ENCODE measurements around the gene SARDH. TPM values are rescaled to one million over a fixed set of nuclear protein-coding genes. Genes with fewer than 3 reads are reported as not detected.

SARDH gene
- total RNA-seq (10 to 100 TPM in 4 of 5 donors, 1 to 10 TPM in 1; 8.8 to 34.4 (median 23.8) TPM), total RNA-seq (4.4 to 42.4 (median 14.2) reads per million in 29 experiments)
- 9.3 TPM for total RNA-seq (2013)

GRCh38 chr9:133737774-133738639 is at the start of gene SARDH:
SARDH (minus strand) TSS chr9:133738352; CDS start chr9:133734173, 4,179 bp downstream.
- no peak within 1 kb of the TSS for H3K27ac ChIP-seq (ENCODE audit: low read length)
- peak within 1 kb of the TSS; percentile 2 to 44 for H3K4me3 ChIP-seq (ENCODE audit: control insufficient read depth in 1 of 2, extremely low read depth in 1 of 2, low read length in 1 of 2)
- Mint-ChIP-seq H3K36me3 (no peaks in the 10 kb centered on the region), H3K4me1 (peaks cover 0 to 11% (median 9%) of the 10 kb centered on the region in 3 donors), H3K27ac (peak within 1 kb of the TSS in 1 of 2 donors; percentile 36), H3K4me3 (peak within 1 kb of the TSS; percentile 28 to 61 (median 49)), H3K9me3 (no peaks in the 10 kb centered on the region), H3K27me3 (peaks cover 0 to 2% of the 10 kb centered on the region in 2 donors)
- DNase-seq (peak in 20 of 35 experiments; percentile 13 to 55 (median 24)), ATAC-seq (replicated peaks in 1 of 4) (peak; percentile 53 to 78 (median 66))
- H3K4me1 ChIP-seq (ENCODE audit: control insufficient read depth in 1 of 2, extremely low read depth in 1 of 2, insufficient read depth in 2 of 2, low read length in 2 of 2): peaks cover 0 to 23% of the 10 kb centered on the region in 2 experiments
- POLR2A ChIA-PET: no interaction called here
- CTCF ChIA-PET: no interaction called here
- H3K27me3 ChIP-seq (replicated peaks in 1 of 2; ENCODE audit: control insufficient read depth in 2 of 2, extremely low read depth in 1 of 2, insufficient read depth in 2 of 2, low read length in 1 of 2): peaks cover 0 to 12% of the 10 kb centered on the region in 2 experiments
- WGBS (ENCODE audit: insufficient coverage): 4% methylated on average over 13 of the region's 25 CpGs
- no peaks in the 10 kb centered on the region for H3K9me3 ChIP-seq
- H3K36me3 ChIP-seq (ENCODE audit: control insufficient read depth in 2 of 2, extremely low read depth in 1 of 2, insufficient read depth in 1 of 2, low read length in 1 of 2): no peaks in the 10 kb centered on the region

- no peaks in the 10 kb centered on the region for H3K9me3 ChIP-seq
- H3K9me3 Mint-ChIP-seq: no peaks in the 10 kb centered on the region
- H3K27me3 ChIP-seq (replicated peaks in 1 of 2; ENCODE audit: control insufficient read depth in 2 of 2, extremely low read depth in 1 of 2, insufficient read depth in 2 of 2, low read length in 1 of 2): peaks cover 0 to 8% of the 10 kb centered on the region in 2 experiments
- ATAC-seq (replicated peaks in 1 of 4): no peak
- no peak overlapping the region for H3K27ac ChIP-seq (ENCODE audit: low read length)
- no peaks in the 10 kb centered on the region for H3K36me3 ChIP-seq (ENCODE audit: control insufficient read depth in 2 of 2, extremely low read depth in 1 of 2, insufficient read depth in 1 of 2, low read length in 1 of 2)
- no peak overlapping the region for H3K27ac Mint-ChIP-seq
- POLR2A ChIA-PET: no interaction called here
- CTCF ChIA-PET: no interaction called here
- H3K36me3 Mint-ChIP-seq: no peaks in the 10 kb centered on the region
- 42% methylated on average over 3 of the region's 5 CpGs for WGBS (ENCODE audit: insufficient coverage)
- H3K27me3 Mint-ChIP-seq: peaks cover 2 to 20% of the 10 kb centered on the region in 2 donors
- peak in 1 of 35 experiments; percentile 12 for DNase-seq
- H3K4me3 Mint-ChIP-seq: no peak overlapping the region
- H3K4me1 ChIP-seq (ENCODE audit: control insufficient read depth in 1 of 2, extremely low read depth in 1 of 2, insufficient read depth in 2 of 2, low read length in 2 of 2): peaks cover 0 to 1% of the 10 kb centered on the region in 2 experiments
- H3K4me1 Mint-ChIP-seq: peaks cover 0 to 12% (median 9%) of the 10 kb centered on the region in 3 donors
- H3K4me3 ChIP-seq (ENCODE audit: control insufficient read depth in 1 of 2, extremely low read depth in 1 of 2, low read length in 1 of 2): no peak overlapping the region
Measured at GRCh38 chr9:133787754-133788025, 49.5 kb upstream of the SARDH start.

DNA sequence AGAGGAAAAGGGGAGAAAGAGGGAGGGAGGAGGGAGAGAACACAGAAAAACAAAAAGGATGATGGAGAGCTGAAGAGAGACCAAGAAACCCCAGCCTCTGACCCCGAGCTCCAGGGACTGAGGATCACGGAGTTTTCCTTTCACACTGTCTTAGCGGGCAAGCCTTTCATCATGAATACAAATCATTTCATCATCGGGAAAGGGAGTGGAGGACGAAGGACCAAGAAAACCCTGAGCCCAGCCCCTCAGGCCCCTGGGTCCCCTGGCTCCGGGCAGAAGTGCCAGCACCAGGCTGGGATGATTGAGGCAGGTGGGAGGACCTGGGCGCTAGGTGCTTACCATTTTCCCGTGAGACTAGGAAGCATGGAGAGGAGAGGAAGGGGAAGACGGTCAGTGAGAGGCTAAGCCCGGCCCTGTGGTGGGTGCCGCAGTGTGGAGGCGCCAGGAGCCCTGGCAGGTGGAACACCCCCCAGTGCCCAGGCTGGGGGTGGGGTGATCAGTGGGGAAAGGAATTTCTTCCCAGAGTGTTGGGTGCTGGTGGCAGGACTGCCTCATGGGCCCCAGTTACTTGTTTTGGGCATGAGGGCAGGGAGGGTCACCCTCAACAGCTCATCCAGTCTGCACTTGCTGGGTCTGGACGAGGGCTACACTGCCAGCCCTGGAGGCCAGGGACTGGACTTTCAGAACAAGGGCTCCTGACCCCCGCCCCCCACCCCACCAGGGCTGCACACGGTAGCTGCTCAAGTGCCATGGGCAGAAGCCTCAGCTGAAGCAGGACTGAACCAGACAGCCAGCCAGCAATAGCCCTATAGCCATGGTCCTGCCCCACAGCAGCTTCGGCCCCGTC is 49.0 kb upstream of the SARDH start:
- no peaks in the 10 kb centered on the region for H3K4me1 ChIP-seq (ENCODE audit: control insufficient read depth in 1 of 2, extremely low read depth in 1 of 2, insufficient read depth in 2 of 2, low read length in 2 of 2)
- peaks cover 2 to 17% of the 10 kb centered on the region in 2 donors for H3K27me3 Mint-ChIP-seq
- ChIA-PET POLR2A (no interaction called here), CTCF (no interaction called here)
- DNase-seq (no peak), ATAC-seq (replicated peaks in 1 of 4) (no peak)
- no peak overlapping the region for H3K27ac ChIP-seq (ENCODE audit: low read length)
- H3K36me3 Mint-ChIP-seq: no peaks in the 10 kb centered on the region
- H3K9me3 Mint-ChIP-seq: no peaks in the 10 kb centered on the region
- no peaks in the 10 kb centered on the region for H3K9me3 ChIP-seq
- peaks cover 0 to 6% of the 10 kb centered on the region in 2 experiments for H3K27me3 ChIP-seq (replicated peaks in 1 of 2; ENCODE audit: control insufficient read depth in 2 of 2, extremely low read depth in 1 of 2, insufficient read depth in 2 of 2, low read length in 1 of 2)
- H3K4me3 ChIP-seq (ENCODE audit: control insufficient read depth in 1 of 2, extremely low read depth in 1 of 2, low read length in 1 of 2): no peak overlapping the region
- WGBS (ENCODE audit: insufficient coverage): 84% methylated on average over 15 of the region's 17 CpGs
- no peaks in the 10 kb centered on the region for H3K36me3 ChIP-seq (ENCODE audit: control insufficient read depth in 2 of 2, extremely low read depth in 1 of 2, insufficient read depth in 1 of 2, low read length in 1 of 2)
- H3K27ac Mint-ChIP-seq: no peak overlapping the region
- H3K4me1 Mint-ChIP-seq: peaks cover 0 to 9% (median 5%) of the 10 kb centered on the region in 3 donors
- H3K4me3 Mint-ChIP-seq: no peak overlapping the region

DNA sequence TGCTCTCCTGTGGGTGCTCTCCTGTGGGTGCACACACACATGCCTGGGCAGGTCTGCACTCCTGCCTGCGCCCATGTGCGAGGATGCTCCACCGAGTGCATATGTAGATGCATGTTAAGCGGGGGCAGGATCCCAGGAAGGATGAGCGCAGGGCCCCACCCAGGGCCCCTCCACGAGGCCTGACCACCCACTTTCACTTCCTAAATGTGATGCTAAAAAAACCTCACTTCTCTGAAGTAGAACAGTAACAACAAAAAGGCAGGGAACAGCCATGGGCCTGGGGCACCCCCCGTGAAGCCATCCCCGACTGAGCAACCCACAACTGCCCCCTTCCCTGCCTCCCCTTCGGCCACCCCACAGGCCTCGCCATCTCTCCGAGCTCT is 48.2 kb upstream of the SARDH start:
- Mint-ChIP-seq H3K4me1 (peaks cover 0 to 9% (median 0%) of the 10 kb centered on the region in 3 donors), H3K36me3 (no peaks in the 10 kb centered on the region), H3K4me3 (no peak overlapping the region), H3K27me3 (peaks cover 2 to 11% of the 10 kb centered on the region in 2 donors), H3K9me3 (no peaks in the 10 kb centered on the region), H3K27ac (no peak overlapping the region)
- Histone ChIP-seq H3K4me1 (ENCODE audit: control insufficient read depth in 1 of 2, extremely low read depth in 1 of 2, insufficient read depth in 2 of 2, low read length in 2 of 2) (no peaks in the 10 kb centered on the region), H3K27me3 (replicated peaks in 1 of 2; ENCODE audit: control insufficient read depth in 2 of 2, extremely low read depth in 1 of 2, insufficient read depth in 2 of 2, low read length in 1 of 2) (peaks cover 0 to 2% of the 10 kb centered on the region in 2 experiments), H3K27ac (ENCODE audit: low read length) (no peak overlapping the region), H3K9me3 (no peaks in the 10 kb centered on the region), H3K36me3 (ENCODE audit: control insufficient read depth in 2 of 2, extremely low read depth in 1 of 2, insufficient read depth in 1 of 2, low read length in 1 of 2) (no peaks in the 10 kb centered on the region), H3K4me3 (ENCODE audit: control insufficient read depth in 1 of 2, extremely low read depth in 1 of 2, low read length in 1 of 2) (no peak overlapping the region)
- DNase-seq (peak in 1 of 35 experiments; percentile 30), ATAC-seq (replicated peaks in 1 of 4) (no peak)
- ChIA-PET CTCF (no interaction called here), POLR2A (no interaction called here)
- WGBS (ENCODE audit: insufficient coverage): 20% methylated on average over 1 of the region's 11 CpGs

- H3K27me3 Mint-ChIP-seq: peaks cover 2 to 11% of the 10 kb centered on the region in 2 donors
- WGBS (ENCODE audit: insufficient coverage): 89% methylated on average over 15 of the region's 16 CpGs
- Histone ChIP-seq H3K36me3 (ENCODE audit: control insufficient read depth in 2 of 2, extremely low read depth in 1 of 2, insufficient read depth in 1 of 2, low read length in 1 of 2) (no peaks in the 10 kb centered on the region), H3K27me3 (replicated peaks in 1 of 2; ENCODE audit: control insufficient read depth in 2 of 2, extremely low read depth in 1 of 2, insufficient read depth in 2 of 2, low read length in 1 of 2) (peaks cover 0 to 2% of the 10 kb centered on the region in 2 experiments), H3K27ac (ENCODE audit: low read length) (no peak overlapping the region), H3K4me3 (ENCODE audit: control insufficient read depth in 1 of 2, extremely low read depth in 1 of 2, low read length in 1 of 2) (no peak overlapping the region), H3K4me1 (ENCODE audit: control insufficient read depth in 1 of 2, extremely low read depth in 1 of 2, insufficient read depth in 2 of 2, low read length in 2 of 2) (no peaks in the 10 kb centered on the region), H3K9me3 (no peaks in the 10 kb centered on the region)
- H3K4me3 Mint-ChIP-seq: no peak overlapping the region
- ChIA-PET POLR2A (no interaction called here), CTCF (no interaction called here)
- no peak for DNase-seq
- no peaks in the 10 kb centered on the region for H3K36me3 Mint-ChIP-seq
- no peak overlapping the region for H3K27ac Mint-ChIP-seq
- no peaks in the 10 kb centered on the region for H3K9me3 Mint-ChIP-seq
- peaks cover 0 to 9% (median 0%) of the 10 kb centered on the region in 3 donors for H3K4me1 Mint-ChIP-seq
- no peak for ATAC-seq (replicated peaks in 1 of 4)
Measured at GRCh38 chr9:133785753-133786370, 47.7 kb upstream of the SARDH start.
